ENCODE data around the gene XRCC6. TPM values are rescaled to one million over a fixed set of nuclear protein-coding genes. Genes with fewer than 3 reads are reported as not detected.

Gene XRCC6
- total RNA-seq, 1 experiment from 2014 or later = 474 TPM

GRCh38 chr22:41690476-41690875, 69.4 kb downstream of the XRCC6 start:
- Mint-ChIP-seq H3K36me3 (no peaks in the 10 kb centered on the region), H3K4me1 (peaks cover 11% of the 10 kb centered on the region), H3K27me3 (ENCODE audit: low read depth) (no peaks in the 10 kb centered on the region), H3K27ac (no peak overlapping the region), H3K4me3 (peak overlapping the region; percentile 16; the same call in 1 of the 2 replicates), H3K9me3 (no peaks in the 10 kb centered on the region)
- TF ChIP-seq ZNF317 (CRISPR knock-in tag; IDR thresholded peaks at IDR 0.05; ENCODE audit: borderline replicate concordance, low read depth) (no peak), ESRRA (CRISPR knock-in tag; IDR thresholded peaks at IDR 0.05; ENCODE audit: borderline replicate concordance) (no peak), ELF4 (CRISPR knock-in tag; IDR thresholded peaks at IDR 0.05; ENCODE audit: low read depth) (no peak), ZBTB21 (CRISPR knock-in tag; IDR thresholded peaks at IDR 0.05; ENCODE audit: borderline replicate concordance) (no peak)
- ATAC-seq = no peak
- no peak for DNase-seq (ENCODE audit: low spot score)
- ChIA-PET POLR2A (no interaction called here), CTCF (interaction anchor here (5.4 kb wide), 1 partner anchor 24 kb away, joined by 27 read pairs; no protein-coding TSS in a partner anchor)

GRCh38 chr22:41695211-41695610, 74.1 kb downstream of the XRCC6 start:
- no peak for ATAC-seq
- ChIA-PET POLR2A (no interaction called here), CTCF (no interaction called here)
- H3K27me3 Mint-ChIP-seq (ENCODE audit: low read depth) = peaks cover 15% of the 10 kb centered on the region
- TF ChIP-seq NR3C1 (CRISPR knock-in tag; conservative IDR thresholded peaks at IDR 0.05; ENCODE audit: low read depth) (no peak), GABPB1 (CRISPR knock-in tag; IDR thresholded peaks at IDR 0.05) (no peak), TP53 (CRISPR knock-in tag; IDR thresholded peaks at IDR 0.05) (no peak), GTF2I (CRISPR knock-in tag; conservative IDR thresholded peaks at IDR 0.05) (no peak), KAT7 (CRISPR knock-in tag; IDR thresholded peaks at IDR 0.05; ENCODE audit: borderline replicate concordance) (no peak), STAT6 (CRISPR knock-in tag; conservative IDR thresholded peaks at IDR 0.05; ENCODE audit: low read depth) (no peak), TCF7 (CRISPR knock-in tag; IDR thresholded peaks at IDR 0.05; ENCODE audit: low read depth) (no peak), USF1 (CRISPR knock-in tag; IDR thresholded peaks at IDR 0.05) (no peak)
- H3K4me3 Mint-ChIP-seq = no peak overlapping the region
- H3K4me1 Mint-ChIP-seq = peaks cover 10% of the 10 kb centered on the region
- no peak for DNase-seq (ENCODE audit: low spot score)
- no peaks in the 10 kb centered on the region; the same call in none of the 2 replicates for H3K36me3 Mint-ChIP-seq
- H3K27ac Mint-ChIP-seq = no peak overlapping the region
- H3K9me3 Mint-ChIP-seq = no peaks in the 10 kb centered on the region

GRCh38 chr22:41696703-41697102, 75.6 kb downstream of the XRCC6 start:
- Mint-ChIP-seq H3K36me3 (no peaks in the 10 kb centered on the region; the same call in none of the 2 replicates), H3K27me3 (ENCODE audit: low read depth) (peaks cover 27% of the 10 kb centered on the region), H3K4me1 (peaks cover 10% of the 10 kb centered on the region), H3K4me3 (no peak overlapping the region), H3K9me3 (no peaks in the 10 kb centered on the region), H3K27ac (no peak overlapping the region)
- ChIA-PET POLR2A (interaction anchor here (0.6 to 1.9 kb wide), 9 partner anchors 8 to 770 kb away, joined by 3 to 15 read pairs (median 4); partner anchors contain the start of genes CCDC134, DESI1, PMM1 and SMDT1), CTCF (interaction anchor here (0.5 to 4.1 kb wide), 99 partner anchors 9 to 847 kb away, joined by 3 to 76 read pairs (median 8); partner anchors contain the start of genes CCDC134, CENPM, NDUFA6 and PMM1)
- peak; percentile 10 for ATAC-seq
- TF ChIP-seq FOXP1 (CRISPR knock-in tag; IDR thresholded peaks at IDR 0.05; ENCODE audit: borderline replicate concordance) (0 out of 2 replicates have a peak, but pooled peaks have one; percentile 15), ZNF425 (CRISPR knock-in tag; conservative IDR thresholded peaks at IDR 0.05) (no peak), ZNF138 (CRISPR knock-in tag; conservative IDR thresholded peaks at IDR 0.05) (no peak), FOXK1 (CRISPR knock-in tag; IDR thresholded peaks at IDR 0.05) (no peak), FOXP4 (CRISPR knock-in tag; IDR thresholded peaks at IDR 0.05) (no peak), ZNF121 (CRISPR knock-in tag; IDR thresholded peaks at IDR 0.05) (peak; percentile 63), NR3C1 (CRISPR knock-in tag; conservative IDR thresholded peaks at IDR 0.05; ENCODE audit: low read depth) (0 out of 2 replicates have a peak, but pooled peaks have one; percentile 34), TCF7 (CRISPR knock-in tag; IDR thresholded peaks at IDR 0.05; ENCODE audit: low read depth) (no peak), NFYB (CRISPR knock-in tag; conservative IDR thresholded peaks at IDR 0.05; ENCODE audit: low read depth) (no peak), ZNF671 (CRISPR knock-in tag; IDR thresholded peaks at IDR 0.05) (no peak)
- no peak for DNase-seq (ENCODE audit: low spot score)
